HepG2 (cell line): ENCODE measurements around the gene MAB21L4. TPM values are rescaled to one million over a fixed set of nuclear protein-coding genes. Genes with fewer than 3 reads are reported as not detected.

ENCODE experiments used
- ATAC-seq: fragments of 200-7000 bp; cut with Tn5 transposase; 3 replicates; pipeline ENCODE4 v1.9.1; 2020; ENCODE audit warnings: mild to moderate bottlenecking, moderate library complexity
- BruUV-seq: library from RNA; stranded (reverse); fragments of 400-500 nt; replicated peaks from 2 replicates; lab custom pipeline; 2021; lab: Mats Ljungman, UMichigan
- CTCF ChIA-PET: fragments of 300-600 bp; formaldehyde crosslinking; extraction: SDS; loops from one replicate; lab custom pipeline; 2021; ENCODE audit warnings: low total read pairs, inconsistent platforms, low intra/inter-chr PET ratio; lab: Yijun Ruan, JAX
- POLR2A ChIA-PET: fragments of 350-600 bp; sonication (Branson Sonifier 250); formaldehyde crosslinking; loops from one replicate; lab custom pipeline; 2020; ENCODE audit warnings: antibody characterized with exemption, inconsistent platforms; lab: Yijun Ruan, JAX
- DNase-seq: peaks from one replicate; pipeline ENCODE4 v3.0.0-alpha.2; 2015; ENCODE audit warnings: low spot score
- FAIRE-seq: peaks from 3 replicates; lab custom pipeline; 2011; peaks lifted over from hg19 to GRCh38; lab: Jason Lieb, UNC
- H2AFZ ChIP-seq: one replicate; pipeline ENCODE4 v1.6.1; 2011; ENCODE audit warnings: low read length, inconsistent platforms
- H3K27ac ChIP-seq: fragments of 300-600 bp; 3 replicates; pipeline ENCODE4 v1.8.0; 2011; ENCODE audit warnings: mixed run types, mild to moderate bottlenecking, mixed read lengths, low read length, inconsistent platforms; ENCODE audit not compliant: insufficient read depth; ENCODE audit errors: extremely low read length
- H3K27me3 ChIP-seq, 2 experiments: fragments of 200-600 bp in 1 of 2; 2 replicates in 1 of 2; 3 replicates in 1 of 2; pipeline versions ENCODE4 v1.6.0 to v1.8.0; 2011; ENCODE audit warnings: low read length in 2 of 2, mild to moderate bottlenecking in 2 of 2, moderate library complexity in 2 of 2, inconsistent platforms in 1 of 2; ENCODE audit not compliant: insufficient read depth in 2 of 2, control insufficient read depth in 1 of 2
- H3K36me3 ChIP-seq, 2 experiments: fragments of 200-600 bp in 1 of 2; replicated peaks in 1 of 2; 2 replicates in 1 of 2; 3 replicates in 1 of 2; pipeline versions ENCODE4 v1.5.1 to v1.8.0; 2011; ENCODE audit warnings: low read length in 2 of 2, inconsistent platforms in 1 of 2; ENCODE audit not compliant: insufficient read depth in 2 of 2, control insufficient read depth in 1 of 2
- H3K4me1 ChIP-seq: 2 replicates; pipeline ENCODE4 v1.5.1; 2012; ENCODE audit warnings: low read length, inconsistent platforms; ENCODE audit not compliant: insufficient read depth
- H3K4me2 ChIP-seq: 2 replicates; pipeline ENCODE4 v1.6.0; 2011; ENCODE audit warnings: low read depth, low read length, inconsistent platforms
- H3K4me3 ChIP-seq, 3 experiments: fragments of 200-600 bp in 1 of 3; sonication (generic), shearing (Covaris generic) in 1 of 3; replicated peaks in 1 of 3; 2 replicates each; pipeline ENCODE4 v1.5.1; 2011 to 2016; ENCODE audit warnings: low read length in 3 of 3, inconsistent platforms in 2 of 3, low read depth in 2 of 3, mild to moderate bottlenecking in 2 of 3, control low read depth in 1 of 3, mixed read lengths in 1 of 3; ENCODE audit not compliant: insufficient read depth in 1 of 3
- H3K79me2 ChIP-seq: one replicate; pipeline ENCODE4 v1.6.1; 2011; ENCODE audit warnings: low read length, inconsistent platforms; ENCODE audit not compliant: insufficient read depth
- H3K9ac ChIP-seq: 2 replicates; pipeline ENCODE4 v1.6.0; 2011; ENCODE audit warnings: mild to moderate bottlenecking, low read depth, low read length, inconsistent platforms; ENCODE audit not compliant: insufficient read depth
- H3K9me3 ChIP-seq: 2 replicates; pipeline ENCODE4 v1.5.1; 2012; ENCODE audit warnings: mild to moderate bottlenecking, low read length
- H4K20me1 ChIP-seq: 2 replicates; pipeline ENCODE4 v1.6.0; 2011; ENCODE audit warnings: inconsistent platforms, mild to moderate bottlenecking, low read length, moderate library complexity; ENCODE audit not compliant: insufficient read depth
- ARID4A ChIP-seq: sonication (generic); formaldehyde crosslinking; IDR thresholded peaks from 2 replicates; pipeline ENCODE4 v1.5.0; 2020; ENCODE audit warnings: mild to moderate bottlenecking, missing genetic modification reagents, borderline replicate concordance
- ARNTL ChIP-seq: sonication (generic); formaldehyde crosslinking; IDR thresholded peaks from 2 replicates; pipeline ENCODE4 v1.4.0; 2020; ENCODE audit warnings: mild to moderate bottlenecking, missing genetic modification reagents
- GATAD1 ChIP-seq: IDR thresholded peaks from 2 replicates; pipeline ENCODE4 v1.6.1; 2016; ENCODE audit warnings: missing genetic modification reagents, missing compliant biosample characterization
- MTERF4 ChIP-seq: sonication (generic); formaldehyde crosslinking; IDR thresholded peaks from 2 replicates; pipeline ENCODE4 v1.8.0; 2023; ENCODE audit warnings: mild to moderate bottlenecking, missing genetic modification reagents
- NFE2L1 ChIP-seq: sonication (generic); formaldehyde crosslinking; IDR thresholded peaks from 2 replicates; pipeline ENCODE4 v1.4.0; 2020; ENCODE audit warnings: missing genetic modification reagents, mild to moderate bottlenecking, borderline replicate concordance
- POLR2G ChIP-seq: fragments of 200-400 bp; formaldehyde crosslinking; IDR thresholded peaks from 2 replicates; pipeline ENCODE4 v1.6.1; 2018; ENCODE audit warnings: mild to moderate bottlenecking, low read depth, low read length, moderate library complexity
- RELA ChIP-seq: sonication (generic); formaldehyde crosslinking; IDR thresholded peaks from 2 replicates; pipeline ENCODE4 v1.4.0; 2020; ENCODE audit warnings: missing genetic modification reagents
- SIN3B ChIP-seq: fragments of 150-350 bp; IDR thresholded peaks from 2 replicates; pipeline ENCODE4 v1.6.1; 2014; ENCODE audit warnings: low read length
- SNAPC5 ChIP-seq: sonication (generic); formaldehyde crosslinking; IDR thresholded peaks from 2 replicates; pipeline ENCODE4 v1.8.1; 2023; ENCODE audit warnings: mild to moderate bottlenecking, missing genetic modification reagents, borderline replicate concordance
- TEAD2 ChIP-seq: sonication (generic); formaldehyde crosslinking; IDR thresholded peaks from 2 replicates; pipeline ENCODE4 v1.9.0; 2021; ENCODE audit warnings: missing genetic modification reagents
- TOE1 ChIP-seq: sonication (generic); formaldehyde crosslinking; IDR thresholded peaks from 2 replicates; pipeline ENCODE4 v1.4.0; 2020; ENCODE audit warnings: mild to moderate bottlenecking, missing genetic modification reagents
- ZBTB44 ChIP-seq: sonication (generic); formaldehyde crosslinking; IDR thresholded peaks from 2 replicates; pipeline ENCODE4 v1.4.0; 2020; ENCODE audit warnings: missing genetic modification reagents
- ZMAT3 ChIP-seq: sonication (generic); formaldehyde crosslinking; conservative IDR thresholded peaks from 2 replicates; pipeline ENCODE4 v1.7.0; 2021; ENCODE audit warnings: missing genetic modification reagents
- ZNF282 ChIP-seq: fragments of 450-650 bp; IDR thresholded peaks from 2 replicates; pipeline ENCODE4 v1.6.1; 2018; ENCODE audit not compliant: partially characterized antibody
- ZNF432 ChIP-seq: sonication (generic); formaldehyde crosslinking; IDR thresholded peaks from 2 replicates; pipeline ENCODE4 v1.5.0; 2020; ENCODE audit warnings: missing genetic modification reagents, mild to moderate bottlenecking, borderline replicate concordance
- ZNF577 ChIP-seq: sonication (generic); formaldehyde crosslinking; IDR thresholded peaks from 2 replicates; pipeline ENCODE4 v1.4.0; 2020; ENCODE audit warnings: mild to moderate bottlenecking, low read depth, missing genetic modification reagents, borderline replicate concordance
- ZNF747 ChIP-seq: sonication (generic); formaldehyde crosslinking; IDR thresholded peaks from 2 replicates; pipeline ENCODE4 v1.8.1; 2023; ENCODE audit warnings: missing genetic modification reagents, mild to moderate bottlenecking, borderline replicate concordance
- WGBS: methylation state at CpG from one replicate; pipeline ENCODE4 v1.1.6; 2017; ENCODE audit warnings: low lambda C conversion rate; 5-methylcytosine and 5-hydroxymethylcytosine counted together
- in situ Hi-C: cut with HindIII; loops from 2 replicates; pipeline ENCODE4 v1.10.0; 2017; ENCODE audit warnings: low pct_unique_long_range_greater_than_20kb; ENCODE audit not compliant: extremely low pct_ligation_motif_present
- intact Hi-C: fragments of 100-400 bp; cut with micrococcal nuclease; formaldehyde crosslinking; loops from one replicate; pipeline ENCODE4 v1.10.0; 2022; ENCODE audit not compliant: unreplicated experiment
- polyA plus RNA-seq, 8 experiments: library from polyadenylated mRNA; depleted of rRNA in 3 of 8; stranded (reverse) in 7 of 8; unstranded in 1 of 8; fragments of >200 nt; fragmentation: Illumina TruSeq in 4 of 8; extraction: Trizol in 4 of 8; gene quantifications; 2 replicates each; pipeline versions ENCODE4 v1.2.1 to v1.2.3, GENCODE V29; 2011 to 2016; ENCODE audit warnings: low read depth in 4 of 8, missing spikeins in 1 of 8, mixed read lengths in 1 of 8; ENCODE audit not compliant: insufficient read depth in 1 of 8
- total RNA-seq, 5 experiments: library from RNA; depleted of rRNA; stranded (reverse); fragments of >200 nt; fragmentation: Illumina TruSeq; extraction: Trizol; gene quantifications; 2 replicates each; pipeline ENCODE4 v1.2.3, GENCODE V29; 2016; ENCODE audit warnings: low read depth in 1 of 5

The MAB21L4 gene
- total and polyA plus RNA-seq, 2 of the 13 experiments (the other 11 are each of a cell fraction or from before 2014, with no cell fraction given), result 3.0 to 14.0 TPM

GRCh38 chr2:240932724-240933047 lies 36.7 kb upstream of the MAB21L4 start (continued):
- TF ChIP-seq ARID4A (CRISPR knock-in tag) (no peak), GATAD1 (CRISPR knock-in tag) (no peak), ZNF747 (CRISPR knock-in tag) (no peak), MTERF4 (CRISPR knock-in tag) (no peak), ZNF282 (no peak)

- Histone ChIP-seq H4K20me1 (no peaks in the 10 kb centered on the region), H3K4me2 (no peak overlapping the region), H3K9ac (no peak overlapping the region), H3K4me1 (no peaks in the 10 kb centered on the region), H3K36me3 (no peaks in the 10 kb centered on the region), H3K4me3 (no peak overlapping the region), H3K79me2 (no peaks in the 10 kb centered on the region), H3K9me3 (no peaks in the 10 kb centered on the region), H2AFZ (no peak overlapping the region), H3K27me3 (peaks cover 28 to 97% of the 10 kb centered on the region in 2 experiments), H3K27ac (no peak overlapping the region)
- no TSS peak for BruUV-seq
- intact Hi-C loops, result no loop called here
- DNase-seq (no peak), ATAC-seq (no peak), FAIRE-seq (no peak)
- ChIA-PET CTCF (no interaction called here), POLR2A (no interaction called here)
- 39% methylated on average over 14 of the region's 21 CpGs for WGBS
- in situ Hi-C loops, result no loop called here
- TF ChIP-seq POLR2G, result no peak
- TF ChIP-seq SIN3B, result no peak
- TF ChIP-seq TOE1, result no peak
- TF ChIP-seq SNAPC5 (CRISPR knock-in tag), result no peak
- no peak for TF ChIP-seq TEAD2 (CRISPR knock-in tag)
- TF ChIP-seq ZNF432 (CRISPR knock-in tag), result no peak
- TF ChIP-seq RELA, result no peak
- no peak for TF ChIP-seq ZNF577 (CRISPR knock-in tag)
- TF ChIP-seq ZBTB44 (CRISPR knock-in tag), result no peak
- no peak for TF ChIP-seq ARNTL
- no peak for TF ChIP-seq ZMAT3 (CRISPR knock-in tag)
- no peak for TF ChIP-seq NFE2L1 (CRISPR knock-in tag)
These were observed 36.2 kb upstream of the MAB21L4 start for GRCh38 chr2:240932001-240932723.
